Mesendoderm (in vitro differentiated cells): ENCODE measurements around the gene SAFB2.

Experiments used
- DNase-seq: peaks from one replicate; pipeline ENCODE4 v3.0.0; 2013
- H2AK5ac ChIP-seq: 2 replicates; pipeline ENCODE4 v1.6.1; 2013; ENCODE audit warnings: low read length, inconsistent platforms
- H2BK120ac ChIP-seq: 2 replicates; pipeline ENCODE4 v1.6.1; 2013; ENCODE audit warnings: low read depth, mild to moderate bottlenecking, low read length, moderate library complexity, mixed read lengths
- H2BK15ac ChIP-seq: replicated peaks from 2 replicates; pipeline ENCODE4 v1.6.1; 2013; ENCODE audit warnings: low read depth, mild to moderate bottlenecking, moderate library complexity
- H2BK5ac ChIP-seq: 2 replicates; pipeline ENCODE4 v1.6.1; 2013; ENCODE audit warnings: low read length, inconsistent platforms
- H3K18ac ChIP-seq: 2 replicates; pipeline ENCODE4 v1.6.1; 2013; ENCODE audit warnings: mild to moderate bottlenecking, low read length, mixed read lengths
- H3K23ac ChIP-seq: one replicate; pipeline ENCODE4 v1.6.1; 2013; ENCODE audit warnings: low read length
- H3K27ac ChIP-seq: 2 replicates; pipeline ENCODE4 v1.5.1; 2013; ENCODE audit warnings: low read depth, mild to moderate bottlenecking, inconsistent platforms, low read length, moderate library complexity
- H3K27me3 ChIP-seq: 2 replicates; pipeline ENCODE4 v1.6.1; 2013; ENCODE audit warnings: low read length, control low read depth, mild to moderate bottlenecking, inconsistent platforms; ENCODE audit not compliant: insufficient read depth, poor library complexity
- H3K36me3 ChIP-seq: 2 replicates; pipeline ENCODE4 v1.6.1; 2013; ENCODE audit warnings: low read length, inconsistent platforms; ENCODE audit not compliant: control insufficient read depth, insufficient read depth
- H3K4ac ChIP-seq: one replicate; pipeline ENCODE4 v1.6.1; 2013; ENCODE audit warnings: low read depth, mild to moderate bottlenecking, low read length, moderate library complexity
- H3K4me1 ChIP-seq: 2 replicates; pipeline ENCODE4 v1.6.1; 2013; ENCODE audit warnings: low read depth, low read length, inconsistent platforms; ENCODE audit not compliant: control insufficient read depth
- H3K4me2 ChIP-seq: 2 replicates; pipeline ENCODE4 v1.6.1; 2013; ENCODE audit warnings: low read length
- H3K4me3 ChIP-seq: 2 replicates; pipeline ENCODE4 v1.5.1; 2013; ENCODE audit warnings: mild to moderate bottlenecking, low read length
- H3K56ac ChIP-seq: one replicate; pipeline ENCODE4 v1.6.1; 2013; ENCODE audit warnings: low read length
- H3K79me1 ChIP-seq: 2 replicates; pipeline ENCODE4 v1.6.1; 2013; ENCODE audit warnings: low read length, inconsistent platforms
- H3K79me2 ChIP-seq: 2 replicates; pipeline ENCODE4 v1.6.1; 2013; ENCODE audit warnings: mild to moderate bottlenecking, low read length; ENCODE audit not compliant: control insufficient read depth, insufficient read depth
- H3K9ac ChIP-seq: 2 replicates; pipeline ENCODE4 v1.6.1; 2013; ENCODE audit warnings: low read length, inconsistent platforms
- H4K5ac ChIP-seq: one replicate; pipeline ENCODE4 v1.6.1; 2013; ENCODE audit warnings: low read length
- H4K8ac ChIP-seq: one replicate; pipeline ENCODE4 v1.6.1; 2013; ENCODE audit warnings: low read depth, mild to moderate bottlenecking, control low read depth, low read length, moderate library complexity
- WGBS: extraction: QIAGEN DNeasy Blood & Tissue Kit; methylation state at CpG from one replicate; pipeline ENCODE4 v1.1.7; 2013; ENCODE audit warnings: low lambda C conversion rate, missing lambda C conversion rate; ENCODE audit not compliant: insufficient coverage; ENCODE audit errors: extremely low coverage; 5-methylcytosine and 5-hydroxymethylcytosine counted together

The SAFB2 gene

DNA sequence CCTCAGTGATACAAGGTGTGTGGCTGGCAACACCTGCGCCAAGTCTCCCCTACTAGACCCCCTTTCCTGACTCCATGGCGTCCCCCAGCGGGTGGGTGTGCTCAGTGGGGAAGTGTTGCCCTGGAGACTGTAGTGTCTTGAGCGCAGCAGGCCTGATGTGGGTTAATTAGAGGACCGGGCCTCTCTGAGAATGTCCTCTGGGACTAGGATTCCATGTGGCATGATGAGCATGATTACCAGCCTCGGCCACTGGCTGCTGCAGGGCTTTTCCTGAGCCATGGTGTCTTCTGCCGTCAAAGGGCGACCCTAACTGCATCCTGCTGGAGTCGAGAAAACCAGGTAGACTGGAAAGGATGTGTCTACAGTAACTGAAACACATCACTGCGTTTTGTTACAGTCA lies 29.7 kb upstream of the SAFB2 start:
- H3K4me2 ChIP-seq, result no peak overlapping the region
- H3K18ac ChIP-seq, result no peak overlapping the region
- H4K8ac ChIP-seq, result no peak overlapping the region
- no peaks in the 10 kb centered on the region for H3K79me2 ChIP-seq
- no peaks in the 10 kb centered on the region for H3K4me1 ChIP-seq
- no peaks in the 10 kb centered on the region for H3K79me1 ChIP-seq
- H2BK120ac ChIP-seq, result no peak overlapping the region
- H3K9ac ChIP-seq, result no peak overlapping the region
- H2BK15ac ChIP-seq, result no peak overlapping the region
- H3K4ac ChIP-seq, result no peak overlapping the region
- no peak overlapping the region for H3K23ac ChIP-seq
- WGBS, result no CpG with 5 or more reads among the region's 10 CpGs
- no peak for DNase-seq
- H3K27ac ChIP-seq, result no peak overlapping the region
- no peak overlapping the region for H4K5ac ChIP-seq
- H3K36me3 ChIP-seq, result peaks cover 28% of the 10 kb centered on the region
- no peak overlapping the region for H2AK5ac ChIP-seq
- H3K27me3 ChIP-seq, result no peaks in the 10 kb centered on the region
- no peak overlapping the region for H2BK5ac ChIP-seq
- no peak overlapping the region for H3K4me3 ChIP-seq
- no peak overlapping the region for H3K56ac ChIP-seq

DNA sequence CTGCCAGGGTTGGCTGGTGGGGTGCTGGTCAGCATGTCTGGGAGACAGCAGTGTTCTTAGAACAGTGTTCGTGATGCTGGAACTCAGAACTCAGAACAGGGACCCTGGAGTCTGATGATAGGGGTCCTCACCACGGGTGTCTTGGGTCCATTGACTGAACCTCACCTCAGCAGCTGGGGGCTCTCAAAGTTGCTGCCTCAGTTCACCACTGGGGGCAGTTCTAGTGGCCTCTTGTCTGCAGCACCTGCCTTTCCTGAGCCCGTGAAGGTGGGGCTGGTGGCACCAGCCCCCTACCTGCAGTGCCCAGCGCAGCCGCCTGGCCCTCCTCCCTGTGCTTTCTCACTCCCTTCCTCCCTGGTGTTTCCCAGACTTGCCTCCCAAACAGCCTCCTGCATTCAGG lies 28.8 kb upstream of the SAFB2 start:
- Histone ChIP-seq H3K27ac (no peak overlapping the region), H3K4me2 (no peak overlapping the region), H2BK15ac (no peak overlapping the region), H3K36me3 (peaks cover 34% of the 10 kb centered on the region), H3K56ac (no peak overlapping the region), H3K79me1 (peaks cover 8% of the 10 kb centered on the region), H2BK120ac (no peak overlapping the region), H4K8ac (no peak overlapping the region), H2BK5ac (no peak overlapping the region), H3K79me2 (peaks cover 3% of the 10 kb centered on the region), H3K18ac (no peak overlapping the region), H3K4me3 (no peak overlapping the region), H3K4me1 (no peaks in the 10 kb centered on the region), H3K23ac (no peak overlapping the region), H4K5ac (no peak overlapping the region), H3K27me3 (no peaks in the 10 kb centered on the region), H3K4ac (no peak overlapping the region), H3K9ac (no peak overlapping the region), H2AK5ac (no peak overlapping the region)
- DNase-seq, result peak; percentile 15
- WGBS, result no CpG with 5 or more reads among the region's 5 CpGs

- Histone ChIP-seq H3K36me3 (peaks cover 34% of the 10 kb centered on the region), H3K4me2 (no peak overlapping the region), H3K9ac (no peak overlapping the region), H3K27ac (no peak overlapping the region), H3K18ac (no peak overlapping the region), H4K8ac (no peak overlapping the region), H3K27me3 (no peaks in the 10 kb centered on the region), H4K5ac (no peak overlapping the region), H2BK5ac (no peak overlapping the region), H3K79me1 (peaks cover 18% of the 10 kb centered on the region), H3K79me2 (peaks cover 17% of the 10 kb centered on the region), H2AK5ac (no peak overlapping the region), H2BK15ac (no peak overlapping the region), H3K4ac (no peak overlapping the region), H3K23ac (no peak overlapping the region), H3K4me1 (no peaks in the 10 kb centered on the region), H3K56ac (no peak overlapping the region), H2BK120ac (no peak overlapping the region), H3K4me3 (no peak overlapping the region)
- no CpG with 5 or more reads among the region's 11 CpGs for WGBS
- no peak for DNase-seq
These were observed 25.9 kb upstream of the SAFB2 start for GRCh38 chr19:5648464-5648863.

DNA sequence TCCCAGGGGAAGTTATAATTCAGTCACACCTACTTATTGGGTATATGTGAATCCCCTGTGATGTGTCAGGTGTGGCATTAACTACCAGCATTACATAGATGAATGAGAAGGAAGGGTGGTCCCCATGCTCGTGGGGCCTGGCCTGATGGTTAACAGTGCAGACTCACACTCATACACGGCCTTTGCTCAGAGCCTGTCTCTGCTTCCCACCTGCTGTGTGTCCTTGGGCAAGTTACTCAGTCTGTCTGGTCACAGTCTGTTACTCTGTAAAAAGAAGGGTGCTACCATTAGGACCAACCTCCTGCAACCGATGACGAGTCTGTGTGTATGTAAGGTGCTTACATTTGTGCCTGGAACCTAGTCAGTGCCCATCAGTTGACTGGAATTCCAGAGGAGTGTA lies 24.1 kb upstream of the SAFB2 start:
- no peak overlapping the region for H3K27ac ChIP-seq
- no peak overlapping the region for H2BK5ac ChIP-seq
- H3K18ac ChIP-seq, result no peak overlapping the region
- no peak for DNase-seq
- H4K5ac ChIP-seq, result no peak overlapping the region
- H3K4me3 ChIP-seq, result no peak overlapping the region
- H3K9ac ChIP-seq, result no peak overlapping the region
- peaks cover 39% of the 10 kb centered on the region for H3K36me3 ChIP-seq
- WGBS, result no CpG with 5 or more reads among the region's 4 CpGs
- H3K4me1 ChIP-seq, result no peaks in the 10 kb centered on the region
- no peak overlapping the region for H4K8ac ChIP-seq
- no peak overlapping the region for H3K23ac ChIP-seq
- no peak overlapping the region for H2BK15ac ChIP-seq
- H3K56ac ChIP-seq, result no peak overlapping the region
- H3K79me1 ChIP-seq, result peaks cover 24% of the 10 kb centered on the region
- no peak overlapping the region for H3K4ac ChIP-seq
- H3K27me3 ChIP-seq, result no peaks in the 10 kb centered on the region
- no peak overlapping the region for H2BK120ac ChIP-seq
- H3K79me2 ChIP-seq, result peaks cover 30% of the 10 kb centered on the region
- no peak overlapping the region for H3K4me2 ChIP-seq
- no peak overlapping the region for H2AK5ac ChIP-seq

- H3K18ac ChIP-seq, result no peak overlapping the region
- H3K36me3 ChIP-seq, result peaks cover 35% of the 10 kb centered on the region
- no peak overlapping the region for H3K23ac ChIP-seq
- WGBS, result no CpG with 5 or more reads among the region's 5 CpGs
- H3K27ac ChIP-seq, result no peak overlapping the region
- H4K8ac ChIP-seq, result no peak overlapping the region
- no peak overlapping the region for H3K9ac ChIP-seq
- H3K4ac ChIP-seq, result no peak overlapping the region
- H3K56ac ChIP-seq, result no peak overlapping the region
- H2BK5ac ChIP-seq, result no peak overlapping the region
- H4K5ac ChIP-seq, result no peak overlapping the region
- peaks cover 40% of the 10 kb centered on the region for H3K79me2 ChIP-seq
- no peak overlapping the region for H2BK15ac ChIP-seq
- H3K27me3 ChIP-seq, result no peaks in the 10 kb centered on the region
- no peak overlapping the region for H2BK120ac ChIP-seq
- no peak overlapping the region for H3K4me3 ChIP-seq
- H3K79me1 ChIP-seq, result peaks cover 31% of the 10 kb centered on the region
- H3K4me2 ChIP-seq, result no peak overlapping the region
- H3K4me1 ChIP-seq, result no peaks in the 10 kb centered on the region
- H2AK5ac ChIP-seq, result no peak overlapping the region
- no peak for DNase-seq
These were observed 22.8 kb upstream of the SAFB2 start for GRCh38 chr19:5645409-5645808.

DNA sequence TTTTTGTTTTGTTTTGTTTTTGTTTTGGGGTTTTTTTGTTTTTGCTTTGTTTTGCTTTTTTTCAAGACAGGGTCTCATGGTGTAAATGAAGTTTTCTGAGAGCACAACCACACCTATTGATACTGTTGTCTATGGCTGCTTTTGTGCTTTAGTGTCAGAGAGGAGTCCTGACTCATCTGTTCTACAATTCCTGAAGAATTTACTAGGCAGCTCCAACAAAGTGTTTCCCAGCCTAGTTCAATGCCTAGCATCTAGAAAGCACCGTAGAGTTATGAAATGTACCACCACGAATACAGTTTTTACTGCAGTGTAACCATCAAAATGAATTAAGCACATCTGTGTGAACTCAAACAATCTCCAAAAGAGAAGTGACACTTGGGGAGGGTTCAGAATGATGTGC lies 21.5 kb upstream of the SAFB2 start:
- H3K4me2 ChIP-seq, result no peak overlapping the region
- no peak overlapping the region for H2AK5ac ChIP-seq
- peaks cover 32% of the 10 kb centered on the region for H3K36me3 ChIP-seq
- H4K8ac ChIP-seq, result no peak overlapping the region
- no peak overlapping the region for H2BK5ac ChIP-seq
- H3K4me1 ChIP-seq, result no peaks in the 10 kb centered on the region
- H3K79me1 ChIP-seq, result peaks cover 31% of the 10 kb centered on the region
- H2BK120ac ChIP-seq, result no peak overlapping the region
- H3K4ac ChIP-seq, result no peak overlapping the region
- no peak overlapping the region for H2BK15ac ChIP-seq
- no peak overlapping the region for H3K18ac ChIP-seq
- no peak overlapping the region for H3K23ac ChIP-seq
- H3K27me3 ChIP-seq, result no peaks in the 10 kb centered on the region
- no peak overlapping the region for H3K4me3 ChIP-seq
- no peak overlapping the region for H4K5ac ChIP-seq
- no peak overlapping the region for H3K9ac ChIP-seq
- no peak overlapping the region for H3K27ac ChIP-seq
- WGBS, result no CpG with 5 or more reads among the region's 2 CpGs
- DNase-seq, result no peak
- peaks cover 46% of the 10 kb centered on the region for H3K79me2 ChIP-seq
- H3K56ac ChIP-seq, result no peak overlapping the region
